IPS-11a (cell line): ENCODE measurements around the gene RBM20.

Experiments
- H3K4me3 ChIP-seq: one replicate; pipeline ENCODE4 v1.5.1; 2013; ENCODE audit warnings: low read depth, low read length, control low read depth

The RBM20 gene

GRCh38 chr10:110887560-110887959 is 243.4 kb downstream of the RBM20 start:
- no peak overlapping the region for H3K4me3 ChIP-seq
